ENCODE data around the gene DLG1.

The DLG1 gene

DNA sequence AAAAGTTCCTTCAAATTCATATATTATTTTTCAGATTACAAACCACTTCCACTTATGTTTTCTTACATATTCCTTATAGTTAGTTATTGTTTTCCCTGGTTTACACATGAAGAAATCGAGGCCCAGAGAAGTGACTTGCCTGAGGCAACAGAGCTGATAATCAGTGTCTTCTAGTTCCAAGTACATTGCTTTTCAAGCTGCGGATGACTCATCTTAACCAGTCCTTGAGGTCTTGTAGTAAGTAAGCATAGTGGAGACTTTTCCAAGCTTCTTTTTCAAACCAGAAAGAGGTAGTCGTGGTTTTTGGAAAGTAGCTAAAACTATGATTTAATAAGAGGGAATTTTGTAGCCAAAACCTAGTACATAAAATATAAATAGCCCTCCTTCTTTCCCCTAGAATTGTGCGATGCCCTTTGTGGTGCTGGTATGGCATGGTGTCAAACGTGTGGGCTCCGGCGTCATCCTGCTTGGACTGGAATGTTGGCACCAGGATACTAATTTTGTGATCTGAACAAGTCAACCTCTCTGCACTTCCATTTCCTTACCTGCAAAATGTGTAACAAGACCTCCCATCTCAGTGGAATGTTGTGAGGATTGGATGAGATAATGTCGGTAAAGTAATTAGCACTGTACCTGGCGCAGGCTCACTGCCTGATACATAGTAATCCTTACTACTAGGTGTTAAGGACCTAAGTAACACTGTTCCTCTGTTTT lies 19.0 kb upstream of the DLG1 start:
- no peak for DNase-seq (ENCODE audit: low read depth, low spot score)

DNA sequence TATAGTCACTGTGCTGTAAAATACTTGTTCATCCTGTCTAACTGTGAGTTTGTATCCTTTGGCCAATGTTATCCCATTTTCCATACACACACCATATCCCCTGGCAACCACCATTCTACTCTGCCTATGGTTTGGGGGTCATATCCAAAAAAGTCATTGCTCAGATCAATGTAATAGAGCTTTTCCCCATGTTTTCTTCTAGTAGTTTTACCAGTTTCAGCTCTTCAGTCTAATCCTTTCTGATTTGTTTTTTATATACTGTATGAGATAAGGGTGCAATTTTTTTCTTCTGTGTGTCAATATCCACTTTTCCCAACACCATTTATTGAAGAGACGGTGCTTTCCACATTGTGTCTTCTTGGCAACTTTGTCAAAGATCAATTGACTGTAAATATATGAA lies 14.0 kb upstream of the DLG1 start:
- no peak for DNase-seq (ENCODE audit: low read depth, low spot score)

DNA sequence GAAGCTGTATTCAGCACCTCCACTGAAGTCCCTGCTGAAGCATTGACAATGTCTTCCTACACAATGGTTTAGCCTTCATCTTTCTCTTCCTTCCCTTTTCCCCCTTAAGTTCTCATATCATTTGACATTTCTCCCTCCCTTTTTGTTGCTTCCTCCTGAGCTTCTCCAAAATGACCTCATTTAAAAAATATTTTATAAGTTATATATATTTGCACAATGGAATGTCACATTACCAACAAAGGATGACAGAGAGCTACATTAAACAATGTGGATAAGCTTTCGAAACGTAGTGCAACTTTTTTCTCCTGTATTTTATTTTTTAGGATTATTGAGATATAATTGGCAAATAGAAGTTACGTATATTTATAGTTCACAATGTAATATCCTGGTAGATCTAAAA lies 13.2 kb upstream of the DLG1 start:
- no peak for DNase-seq (ENCODE audit: low read depth, low spot score)

DNA sequence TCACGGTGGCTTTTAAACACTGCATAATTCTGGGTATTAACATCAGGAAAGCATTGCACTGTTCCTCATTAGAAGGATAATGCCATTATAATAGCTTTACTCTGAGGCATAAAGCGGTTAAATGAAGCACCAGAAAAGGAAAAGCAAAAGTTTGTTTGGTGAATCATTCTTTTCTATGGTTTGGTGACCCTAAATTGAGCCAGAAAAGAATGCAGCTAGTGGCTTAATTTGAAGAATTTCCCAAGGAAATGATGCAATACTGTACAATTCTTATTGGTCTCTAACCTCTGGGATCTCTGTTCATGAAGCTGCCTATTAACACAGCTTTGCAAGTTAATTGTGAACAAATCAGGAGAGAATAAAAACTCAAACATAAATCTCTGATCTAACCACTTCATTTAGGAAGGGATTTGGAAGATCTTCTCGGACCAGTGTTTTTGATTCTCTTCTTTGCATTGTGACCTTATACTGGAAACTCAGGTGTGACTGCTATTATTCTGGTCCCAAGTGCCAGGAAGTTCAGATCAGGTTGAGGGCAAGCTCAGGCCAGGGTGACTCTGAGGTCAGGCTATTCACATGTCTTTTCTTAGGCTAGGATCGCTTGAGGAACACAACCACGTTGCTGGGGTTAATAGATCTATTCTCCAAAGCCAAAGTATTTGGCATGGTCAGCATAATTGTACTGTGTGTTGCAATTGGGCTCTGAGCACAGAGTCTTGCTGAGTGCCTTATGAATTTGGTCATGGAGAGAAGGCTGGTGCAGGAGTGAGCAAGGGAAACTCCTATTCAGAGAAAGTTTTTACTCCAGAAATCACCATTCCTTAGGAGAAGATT lies 11.3 kb upstream of the DLG1 start:
- no peak for DNase-seq (ENCODE audit: low read depth, low spot score)

DNA sequence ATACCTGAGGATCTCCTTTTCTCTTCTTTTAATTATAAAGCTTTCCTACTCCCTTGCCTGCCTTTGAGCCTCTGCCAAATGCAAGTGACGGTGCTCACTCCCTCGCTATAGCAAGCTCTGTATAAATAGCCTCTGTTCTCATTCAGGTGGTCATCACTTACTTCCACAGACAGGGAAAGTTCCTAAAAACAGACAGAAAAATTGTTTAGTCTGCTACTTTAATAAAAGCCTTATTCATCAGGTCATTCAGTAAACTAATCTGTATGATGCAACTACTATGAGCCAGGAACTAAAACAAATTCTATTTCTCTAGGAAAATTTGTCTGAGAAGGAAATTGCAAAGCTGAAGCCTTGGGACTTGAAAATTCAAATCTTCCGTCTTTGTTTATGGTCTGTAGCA lies 10.2 kb upstream of the DLG1 start:
- no peak for DNase-seq (ENCODE audit: low read depth, low spot score)

DNA sequence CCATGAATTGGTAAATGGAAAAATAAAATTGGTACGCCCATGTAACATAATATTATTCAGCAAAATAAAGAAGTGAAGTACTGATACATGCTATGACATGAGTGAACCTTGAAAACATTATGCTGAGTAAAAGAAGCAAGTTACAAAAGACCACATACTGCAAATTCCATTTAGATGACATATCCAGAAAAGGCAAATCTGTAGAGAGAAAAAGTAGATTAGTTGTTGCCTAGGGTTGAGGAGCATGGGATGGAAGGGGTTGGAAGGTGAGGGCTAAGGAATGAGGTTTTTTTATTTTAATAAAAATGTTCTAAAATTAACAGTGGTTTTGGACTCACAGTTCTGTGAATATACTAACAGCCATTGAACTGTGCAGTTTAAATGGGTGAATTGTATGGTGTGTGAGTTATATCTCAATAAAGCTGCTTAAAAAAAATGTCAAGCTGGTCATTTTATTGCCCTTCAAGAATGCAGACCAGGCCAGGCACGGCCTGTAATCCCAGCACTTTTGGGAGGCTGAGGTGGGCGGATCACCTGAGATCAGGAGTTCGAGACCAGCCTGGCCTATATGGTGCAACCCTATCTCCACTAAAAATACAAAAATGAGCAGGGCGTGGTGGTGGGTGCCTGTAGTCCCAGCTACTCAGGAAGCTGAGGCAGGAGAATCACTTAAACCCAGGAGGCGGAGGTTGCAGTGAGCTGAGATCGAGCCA lies 8.1 kb upstream of the DLG1 start:
- no peak for DNase-seq (ENCODE audit: low read depth, low spot score)

DNA sequence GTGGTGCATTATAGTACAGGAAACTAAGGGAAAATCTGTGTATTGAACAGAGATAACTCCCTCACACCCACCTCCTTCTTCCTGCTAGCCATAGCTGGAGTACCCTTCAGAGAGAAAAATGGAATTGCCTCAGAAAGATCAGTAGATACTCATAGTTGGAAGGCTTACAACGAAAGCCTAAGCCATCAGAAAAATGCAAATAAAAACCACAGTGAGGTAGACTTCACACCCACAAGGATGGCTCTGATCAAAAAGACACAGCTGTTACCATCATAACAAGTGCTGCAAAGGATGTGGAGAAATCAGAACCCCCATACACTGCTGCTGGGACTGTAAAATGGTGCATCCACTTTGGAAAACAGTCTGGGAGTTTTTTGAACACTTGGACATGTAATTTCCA lies 7.4 kb upstream of the DLG1 start:
- no peak for DNase-seq (ENCODE audit: low read depth, low spot score)

DNA sequence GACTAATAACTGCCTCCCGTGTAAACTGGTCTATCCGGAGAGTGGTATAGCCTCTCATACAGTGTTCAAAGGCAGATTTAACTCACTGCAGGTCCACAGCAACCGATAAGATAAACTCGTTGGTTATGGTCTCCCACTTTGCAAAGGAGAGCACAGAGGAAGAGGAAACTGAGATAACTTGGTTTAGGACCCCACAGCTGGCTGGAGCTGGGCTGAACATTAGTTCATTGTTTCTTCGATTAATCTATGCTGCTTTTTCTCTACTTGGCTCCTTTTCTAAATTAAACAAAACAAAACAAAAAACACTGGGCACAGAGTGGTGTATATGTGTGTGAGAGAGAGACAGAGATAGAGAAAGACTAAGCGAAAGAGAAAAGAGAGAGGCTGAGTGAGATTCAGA lies 5.0 kb upstream of the DLG1 start:
- DNase-seq (ENCODE audit: low read depth, low spot score): no peak

DNA sequence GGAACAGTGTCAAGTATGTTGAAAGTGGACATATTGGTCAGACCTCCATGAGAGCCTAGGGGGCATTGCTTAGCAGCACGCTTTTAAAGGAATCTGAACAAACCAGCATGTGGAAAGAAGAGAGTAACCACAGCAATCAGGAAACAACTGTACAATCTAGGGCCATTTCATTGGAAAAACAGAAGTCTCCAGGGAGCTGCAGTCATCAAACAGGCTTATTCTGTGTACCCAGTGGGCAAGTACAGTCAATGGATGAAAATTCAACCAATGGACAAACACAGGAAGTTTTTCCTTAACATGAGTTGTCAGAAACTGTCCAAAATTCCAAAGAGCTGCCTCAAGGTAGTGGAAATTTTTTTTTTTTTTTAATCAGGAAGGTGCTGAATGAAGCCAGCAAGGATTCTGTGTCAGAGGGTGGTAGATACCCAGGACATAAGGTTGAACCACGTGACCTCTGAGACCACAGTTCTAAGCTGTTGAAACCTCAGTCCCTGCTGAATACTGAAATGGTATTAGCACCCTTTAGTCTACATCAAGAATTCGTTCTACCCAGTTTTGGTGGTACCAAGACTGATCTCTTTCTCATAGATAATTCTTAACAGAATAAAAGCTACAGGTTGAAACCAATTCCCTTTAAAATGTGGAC lies 4.4 kb upstream of the DLG1 start:
- DNase-seq (ENCODE audit: low read depth, low spot score): no peak

DNA sequence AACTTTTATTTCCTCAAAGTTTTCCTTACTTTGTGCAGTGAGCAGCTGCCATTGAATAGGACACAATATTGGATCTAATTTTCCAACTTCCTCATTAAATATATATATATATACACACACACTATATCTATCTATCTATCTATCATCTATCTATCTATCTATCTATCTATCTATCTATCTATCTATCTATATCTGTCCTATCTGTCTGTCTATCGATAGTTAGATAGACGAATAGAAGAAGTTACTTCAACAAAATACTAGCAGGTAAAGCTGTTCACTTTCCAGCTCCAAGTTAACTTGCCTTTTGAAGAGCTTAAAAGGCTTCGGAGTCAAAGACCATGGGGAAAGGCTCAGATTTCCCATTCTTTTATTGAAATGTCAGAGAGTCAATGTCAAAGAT lies 3.6 kb upstream of the DLG1 start:
- DNase-seq (ENCODE audit: low read depth, low spot score): no peak

DNA sequence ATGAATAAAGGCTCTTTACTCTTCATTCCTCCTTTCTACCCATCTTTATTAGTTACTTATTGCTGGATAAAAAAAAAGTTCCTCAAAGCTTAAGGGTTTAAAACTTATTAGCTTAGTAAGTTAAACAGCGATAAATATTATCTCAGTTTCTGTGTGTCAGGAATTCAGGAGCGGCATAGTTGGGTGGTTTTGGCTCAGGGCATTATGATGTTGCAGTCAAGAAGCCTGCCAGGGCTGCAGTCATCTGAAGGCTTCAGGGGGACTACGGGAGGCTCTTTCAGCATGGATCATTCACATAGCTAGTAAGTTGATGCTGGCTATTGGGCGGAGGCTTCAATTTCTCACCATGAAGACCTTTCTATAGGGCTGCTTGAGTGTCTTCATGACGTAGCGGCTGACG lies 1.9 kb upstream of the DLG1 start:
- no peak for DNase-seq (ENCODE audit: low read depth, low spot score)

DNA sequence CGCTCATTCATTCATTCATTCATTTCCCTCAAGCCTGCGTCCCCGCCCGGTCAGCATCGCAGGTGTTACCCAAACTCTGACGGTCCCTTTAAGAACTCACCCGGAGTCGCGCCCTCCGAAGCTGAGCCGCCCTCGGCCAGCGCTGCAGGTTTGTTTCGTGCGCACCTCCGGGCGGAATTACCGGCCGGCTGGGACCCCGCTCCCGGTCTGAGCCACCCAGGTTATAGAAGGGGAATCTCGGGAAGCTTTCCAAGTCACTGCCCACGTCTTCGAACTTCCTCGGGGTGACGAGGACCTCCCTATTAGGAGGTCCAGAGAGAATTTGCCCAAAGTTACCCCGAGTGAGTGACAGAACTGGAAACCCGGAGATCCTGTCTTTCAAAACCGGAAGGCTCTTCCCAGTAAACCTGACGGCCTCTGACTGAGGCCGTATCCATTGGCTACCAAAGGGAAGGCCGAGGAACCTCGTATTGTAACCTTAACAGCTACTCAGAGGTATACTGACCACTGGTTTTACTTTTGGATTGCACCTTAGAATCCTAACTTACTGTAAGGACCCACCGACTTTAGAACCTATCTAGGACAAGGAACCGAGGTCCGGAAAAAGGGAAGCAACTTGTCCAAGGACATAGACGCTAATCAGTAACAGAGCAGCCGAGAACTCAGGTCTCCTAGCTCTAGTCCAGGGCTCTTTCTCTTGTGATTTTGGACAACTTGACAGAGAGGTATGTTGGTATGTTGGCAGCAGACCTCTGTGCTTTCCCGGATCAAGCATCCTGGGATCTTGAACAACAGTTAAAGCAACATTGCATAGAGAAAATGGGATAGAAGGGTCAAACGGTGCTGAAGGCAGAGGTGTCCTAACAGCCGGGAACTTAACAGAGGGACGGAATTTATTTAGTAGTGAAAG lies 788 bp upstream of the DLG1 start:
- no peak for DNase-seq (ENCODE audit: low read depth, low spot score)

DNA sequence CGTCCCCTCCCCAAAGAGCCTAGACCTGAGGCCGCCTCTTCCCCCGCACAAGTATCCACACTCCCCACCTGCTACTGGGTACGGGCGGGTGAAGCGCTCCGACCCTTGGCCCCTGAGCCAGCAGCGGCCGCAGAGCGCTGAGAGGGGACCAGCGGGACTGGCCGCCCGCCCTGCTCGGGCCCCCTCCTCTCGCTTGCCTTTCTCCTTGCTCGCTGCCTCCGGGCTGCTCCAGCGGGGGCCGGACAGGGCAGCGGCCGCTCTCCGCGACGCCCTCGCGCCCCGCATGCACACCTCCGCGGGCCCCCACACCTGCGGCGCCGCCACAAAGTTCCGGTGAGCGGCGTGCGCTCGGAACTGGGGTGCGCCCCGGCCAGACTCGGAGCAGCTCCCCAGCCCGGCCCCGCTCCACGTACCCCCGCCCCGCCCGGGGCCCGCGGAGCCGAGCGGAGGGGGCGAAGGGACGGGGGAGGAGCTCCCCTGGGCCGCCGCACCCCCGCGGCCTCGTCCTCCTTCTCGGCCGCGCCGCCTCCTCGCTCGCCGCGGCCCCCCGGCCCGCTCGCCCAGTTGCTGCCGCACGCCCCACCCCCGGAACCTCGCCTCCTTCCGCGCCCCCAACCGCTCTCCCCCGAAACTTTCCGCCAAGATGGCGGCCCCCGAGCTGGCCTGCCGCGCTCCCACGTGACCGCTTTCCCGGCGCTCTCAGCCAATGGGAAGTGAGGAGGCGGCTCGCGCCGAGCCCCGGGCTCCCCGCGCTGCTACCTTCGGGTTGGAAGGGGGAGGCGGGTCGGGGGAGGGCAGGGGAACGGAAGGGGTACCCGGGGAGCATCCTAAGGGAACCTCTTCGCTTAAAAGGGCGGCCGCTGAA lies 704 bp downstream of the DLG1 start:
- DNase-seq (ENCODE audit: low read depth, low spot score): no peak

DNA sequence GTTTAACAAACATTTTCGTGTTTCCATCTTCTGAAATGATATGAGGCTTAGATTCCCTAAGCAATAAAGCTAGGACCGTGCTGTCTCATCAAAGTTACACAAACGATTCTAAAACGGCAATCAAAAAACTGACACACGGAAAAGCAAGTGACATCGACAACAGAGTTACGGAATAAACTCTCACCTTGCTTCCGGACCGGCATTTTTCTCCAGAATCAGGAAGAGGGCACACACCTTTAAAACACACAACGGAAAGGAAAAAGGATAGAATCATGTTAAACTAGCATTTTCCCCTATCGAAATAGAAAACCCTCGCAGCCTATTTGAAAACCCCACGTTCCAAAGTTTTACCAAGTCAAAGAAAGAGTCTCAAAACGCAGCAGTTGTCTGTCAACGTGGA lies 1.4 kb downstream of the DLG1 start:
- no peak for DNase-seq (ENCODE audit: low read depth, low spot score)

DNA sequence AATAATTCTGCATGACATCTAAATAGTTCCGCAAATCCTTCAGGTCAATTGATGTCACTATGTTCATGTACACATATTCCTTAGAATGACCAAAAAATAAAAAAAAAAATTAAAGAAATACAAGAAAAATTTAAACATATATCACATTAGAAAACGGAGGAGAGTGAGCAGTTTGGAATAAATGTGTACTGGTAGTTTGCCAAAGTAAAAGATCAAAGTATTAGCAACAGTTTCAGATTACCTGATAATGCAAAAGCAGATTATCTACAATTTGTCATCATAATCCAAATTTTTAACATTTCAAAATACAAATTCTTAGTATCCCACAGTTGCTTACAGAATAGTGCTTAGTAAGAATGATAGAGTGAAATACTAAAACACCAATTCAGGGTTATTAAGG lies 1.9 kb downstream of the DLG1 start:
- no peak for DNase-seq (ENCODE audit: low read depth, low spot score)

DNA sequence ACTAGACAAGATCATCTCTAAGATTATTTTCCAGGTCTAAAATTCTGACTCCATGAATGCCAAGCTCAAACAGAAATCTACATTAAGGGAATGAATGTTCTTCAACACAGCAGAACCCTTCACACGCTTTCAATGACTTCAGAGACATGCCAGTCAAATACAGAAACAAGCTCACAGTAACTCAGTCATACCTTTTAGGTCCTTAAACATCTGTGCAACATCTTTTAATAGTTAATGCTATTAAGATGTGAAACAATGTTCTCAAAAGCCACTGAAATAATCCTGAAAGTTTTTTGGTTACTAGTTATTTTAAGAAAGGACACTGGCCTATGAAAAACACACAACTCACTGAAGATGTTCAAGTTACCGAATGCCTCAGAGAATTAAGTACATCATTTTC lies 2.5 kb downstream of the DLG1 start:
- no peak for DNase-seq (ENCODE audit: low read depth, low spot score)

DNA sequence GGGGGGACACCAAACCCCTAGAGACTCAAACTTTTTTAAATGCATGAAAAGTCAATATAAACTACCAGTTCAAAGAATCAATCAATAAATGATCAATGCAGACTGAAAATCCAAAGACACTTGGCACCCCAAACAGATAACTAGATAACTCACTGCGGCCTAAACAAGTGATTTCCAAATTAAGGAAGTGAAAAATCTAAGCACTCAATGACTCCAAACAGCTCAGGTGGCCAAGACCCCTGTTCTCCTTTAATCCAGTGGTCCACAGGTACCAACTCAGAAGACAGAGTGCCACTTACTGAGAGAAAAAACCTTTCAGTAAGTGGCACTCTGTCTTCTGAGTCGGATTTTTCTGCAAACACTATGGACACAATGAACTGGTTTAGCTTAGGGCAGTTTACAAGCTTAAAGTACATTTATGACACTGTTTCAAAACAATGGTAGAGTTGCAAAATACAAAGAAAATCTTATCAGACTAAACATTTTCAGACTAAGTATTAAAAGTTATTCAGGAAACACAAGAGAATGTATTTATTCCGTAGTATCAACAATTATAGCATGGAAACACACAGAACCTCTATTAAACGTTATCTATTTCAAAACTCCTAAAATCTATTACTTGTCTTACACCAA lies 4.7 kb downstream of the DLG1 start:
- no peak for DNase-seq (ENCODE audit: low read depth, low spot score)

DNA sequence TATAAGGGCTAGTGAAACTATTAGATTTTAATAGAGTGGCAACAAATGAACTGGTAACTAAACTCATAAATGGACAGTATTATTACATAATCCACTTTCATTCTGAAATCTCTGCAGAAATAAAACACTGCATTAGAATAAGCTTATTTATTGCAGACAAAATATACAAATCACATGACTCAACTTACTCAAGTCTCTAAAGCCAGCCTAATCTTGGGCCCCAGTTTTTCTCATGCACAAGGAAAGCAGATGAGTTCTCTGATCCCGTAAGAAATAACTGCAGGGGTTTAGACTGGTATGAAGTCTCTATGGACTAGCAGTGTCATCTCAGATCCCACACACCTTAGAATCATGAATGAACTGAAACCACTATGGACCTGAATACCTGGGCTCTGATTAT lies 5.8 kb downstream of the DLG1 start:
- DNase-seq (ENCODE audit: low read depth, low spot score): no peak

DNA sequence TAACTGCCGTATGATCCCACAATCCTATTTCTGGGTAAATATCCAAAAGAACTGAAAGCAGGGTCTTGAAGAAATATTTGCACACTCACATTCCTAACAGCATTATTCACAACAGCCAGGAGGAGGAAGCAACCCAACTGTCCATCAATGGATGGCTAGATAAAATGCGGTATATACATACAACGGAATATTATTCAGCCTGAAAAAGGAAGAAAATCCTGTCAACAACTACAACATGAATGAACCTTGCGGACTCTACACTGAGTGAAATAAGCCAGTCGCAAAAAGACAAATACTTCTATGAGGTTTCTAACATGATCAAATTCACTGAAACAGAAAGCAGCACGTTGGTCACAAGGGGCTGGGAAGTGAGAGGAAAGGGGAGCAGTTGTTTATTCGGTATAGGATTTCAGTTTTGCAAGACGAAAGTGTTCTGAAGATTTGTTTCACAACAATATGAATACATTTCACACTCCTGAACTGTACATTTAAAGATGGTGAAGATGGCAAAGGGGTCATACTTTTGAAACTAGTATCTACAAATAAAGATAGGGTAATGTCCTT lies 6.2 kb downstream of the DLG1 start:
- no peak for DNase-seq (ENCODE audit: low read depth, low spot score)
